HG02642 (cell line): ENCODE measurements around the gene CLIC1.

Source experiments
- ATAC-seq: cut with Tn5 transposase; IDR thresholded peaks from one replicate; pipeline ENCODE4 v1.9.1; 2021; ENCODE audit warnings: mild to moderate bottlenecking; ENCODE audit not compliant: unreplicated experiment, poor library complexity

The CLIC1 gene

GRCh38 chr6:31707701-31708100 is 28.6 kb downstream of the CLIC1 start:
- no peak for ATAC-seq

- ATAC-seq: no peak
Measured at GRCh38 chr6:31706599-31706998, 29.7 kb downstream of the CLIC1 start, which contains the start of gene LY6G6F. TSS of gene LY6G6F (plus strand) at chr6:31706866. CDS start at chr6:31706907, 41 bp downstream.

- ATAC-seq: no peak
Measured at GRCh38 chr6:31705931-31706330, 30.4 kb downstream of the CLIC1 start.

DNA sequence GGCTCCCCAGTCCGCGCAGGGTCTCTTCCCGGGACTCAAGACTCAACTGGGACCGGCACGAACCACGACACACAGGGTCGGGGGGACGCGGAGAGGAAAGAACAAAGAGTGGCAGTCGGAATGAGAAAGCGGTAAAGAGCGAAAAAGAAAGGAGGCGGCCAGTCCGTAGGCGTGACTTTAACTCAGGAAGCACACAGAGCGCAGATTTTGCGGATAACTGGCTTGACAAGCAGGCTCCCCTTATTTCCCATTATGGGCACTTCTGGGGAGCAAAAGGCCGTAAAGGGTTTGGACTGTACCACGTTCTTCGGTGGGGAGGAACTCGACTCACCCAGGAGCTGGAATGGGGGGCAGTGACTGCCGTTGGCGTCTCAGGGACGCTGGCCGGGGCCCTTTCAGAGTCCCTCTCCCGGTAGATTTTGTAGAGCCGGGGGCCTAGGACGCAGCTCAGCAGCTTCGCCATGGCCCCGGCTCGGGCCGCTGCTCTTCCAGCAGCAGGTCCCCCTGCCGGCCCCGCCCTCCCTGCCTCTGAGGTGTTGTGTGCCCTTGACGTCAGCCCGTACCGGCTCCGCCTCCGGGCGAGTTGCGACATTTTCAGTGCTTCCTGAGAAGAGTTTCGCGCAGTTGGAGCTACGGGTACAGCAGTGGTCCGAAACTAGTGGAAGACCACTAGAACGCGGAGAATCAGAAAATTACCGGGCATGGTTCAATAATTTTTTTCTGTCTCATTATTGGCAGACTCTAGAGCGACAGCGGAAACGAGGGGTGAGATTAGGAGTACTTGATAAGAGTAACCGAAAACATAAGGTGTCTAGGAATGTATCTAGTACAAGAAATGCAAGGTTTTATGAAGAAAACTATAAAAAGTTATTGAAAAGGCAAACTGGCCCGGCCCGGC is 33.3 kb downstream of the CLIC1 start, which contains the start of gene ABHD16A:
TSS of gene ABHD16A (minus strand) at position 506 of the 898 bp plus-strand sequence. CDS start at position 463, 43 bp downstream.
- peak; percentile 91 for ATAC-seq

DNA sequence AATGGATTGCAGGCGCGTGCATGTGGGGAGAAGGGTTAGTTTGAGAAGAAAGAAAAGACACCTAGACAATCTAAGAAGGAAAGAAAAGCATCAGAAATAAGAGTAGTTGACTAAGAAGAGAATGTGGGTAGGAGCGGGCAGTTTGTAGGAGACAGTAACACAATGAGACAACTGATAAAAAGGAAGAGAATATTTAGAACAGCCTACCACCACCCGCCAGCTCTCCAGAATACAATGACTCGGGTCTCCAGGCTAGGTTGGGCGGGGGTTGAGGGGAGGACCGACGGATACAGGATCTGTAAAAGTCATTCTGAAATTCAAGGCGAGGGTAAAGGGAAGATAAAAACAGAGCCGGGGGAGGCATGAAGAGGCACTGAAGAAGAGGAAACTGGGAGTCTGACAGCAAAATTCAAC is 33.9 kb downstream of the CLIC1 start:
- no peak for ATAC-seq

DNA sequence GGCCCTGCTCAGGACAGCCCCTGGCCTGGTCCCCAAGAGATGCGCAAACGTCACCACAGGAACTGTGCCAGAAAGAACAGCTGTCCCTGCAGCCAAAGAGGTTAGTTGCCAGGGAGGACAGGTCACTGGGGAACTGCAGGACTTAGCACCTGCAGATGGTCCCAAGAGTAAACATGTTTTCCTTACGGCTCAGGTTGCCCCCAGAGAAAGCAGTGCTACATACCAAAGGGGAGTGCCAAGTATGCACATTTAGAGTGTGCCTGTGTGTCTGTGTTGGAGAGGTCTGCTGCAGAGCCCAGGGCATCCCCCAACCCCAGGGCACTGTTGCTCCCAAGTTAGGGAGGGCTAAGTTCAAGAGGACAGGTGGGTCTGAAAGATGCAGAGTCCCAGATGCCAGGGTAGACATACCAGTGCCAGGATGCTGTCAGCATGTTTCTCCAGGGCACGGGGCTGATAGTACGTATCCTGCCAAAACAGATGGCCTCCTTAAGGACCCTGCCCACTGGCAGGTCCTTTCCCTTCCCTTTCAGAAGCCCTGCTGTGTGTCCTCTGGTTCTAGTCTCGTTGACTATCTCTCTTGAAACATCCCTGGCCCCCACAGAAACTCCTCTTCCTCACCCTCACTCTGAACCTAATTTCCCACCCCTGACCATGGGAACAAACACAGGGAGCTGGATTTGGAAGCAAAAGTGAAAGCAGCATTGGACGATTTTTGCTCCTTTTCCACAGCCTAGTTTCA is 34.5 kb downstream of the CLIC1 start:
- ATAC-seq: no peak

DNA sequence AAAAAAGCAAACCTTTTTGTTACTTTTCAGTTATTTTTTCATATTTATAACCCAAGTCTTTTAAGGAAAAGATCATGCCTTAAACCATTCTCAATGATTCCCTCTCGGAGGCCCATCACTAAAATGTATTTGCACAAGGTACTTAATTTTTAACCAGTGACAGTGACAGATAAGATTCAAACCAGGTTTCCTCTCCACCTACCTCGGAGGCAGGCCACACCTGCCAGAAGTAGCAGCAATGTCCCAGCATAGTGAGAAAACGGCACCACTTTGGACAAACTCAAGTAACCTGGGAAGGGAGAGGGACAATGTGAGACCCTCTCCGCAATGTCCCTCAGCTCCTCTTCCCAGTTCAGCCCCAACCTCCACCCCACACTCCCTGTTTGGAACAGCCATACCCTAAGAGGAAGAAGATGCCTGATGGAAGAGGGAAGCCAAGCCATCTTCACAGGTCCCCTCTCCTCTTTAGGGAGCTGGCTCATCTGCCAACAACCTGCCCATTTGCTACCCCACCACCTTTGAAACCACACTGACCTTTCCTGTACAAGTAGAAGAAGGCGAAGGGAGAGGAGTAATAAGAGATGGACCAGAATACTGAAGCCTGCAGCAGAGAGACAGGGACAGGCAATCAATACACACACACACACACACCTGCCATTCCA is 35.5 kb downstream of the CLIC1 start:
- no peak for ATAC-seq

GRCh38 chr6:31697555-31697954 is 38.8 kb downstream of the CLIC1 start:
- ATAC-seq: no peak

DNA sequence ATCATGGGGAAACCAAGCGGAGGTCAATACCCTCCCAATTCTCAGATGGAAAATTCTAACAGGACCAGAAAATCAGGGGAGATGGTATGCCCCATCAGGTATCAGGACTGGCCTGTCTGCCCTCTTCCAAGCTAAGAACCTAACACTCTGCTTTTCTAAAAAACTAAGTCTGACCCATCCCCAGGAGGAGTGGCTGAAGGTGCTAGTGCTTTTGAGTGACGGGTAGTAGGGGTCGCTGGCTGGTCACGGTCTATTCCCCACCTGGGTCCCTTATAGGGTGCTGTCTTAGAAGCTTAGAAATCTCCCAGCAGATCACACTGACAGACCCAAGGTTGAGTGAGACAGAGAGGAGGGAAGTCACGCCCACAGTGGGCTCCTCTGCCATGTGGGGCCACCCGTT is 42.8 kb downstream of the CLIC1 start:
- ATAC-seq: no peak

- no peak for ATAC-seq
Measured at GRCh38 chr6:31692886-31693285, 43.4 kb downstream of the CLIC1 start.

- no peak for ATAC-seq
Measured at GRCh38 chr6:31692353-31692752, 44.0 kb downstream of the CLIC1 start.

- ATAC-seq: no peak
Measured at GRCh38 chr6:31691564-31692108, 44.7 kb downstream of the CLIC1 start.

GRCh38 chr6:31691078-31691463 is 45.3 kb downstream of the CLIC1 start:
- ATAC-seq: no peak

- ATAC-seq: no peak
Measured at GRCh38 chr6:31690231-31691077, 45.9 kb downstream of the CLIC1 start.

GRCh38 chr6:31689249-31690110 is 46.9 kb downstream of the CLIC1 start:
- ATAC-seq: no peak

- no peak for ATAC-seq
Measured at GRCh38 chr6:31687860-31688693, 48.3 kb downstream of the CLIC1 start.

- no peak for ATAC-seq
Measured at GRCh38 chr6:31687321-31687720, 49.0 kb downstream of the CLIC1 start.

DNA sequence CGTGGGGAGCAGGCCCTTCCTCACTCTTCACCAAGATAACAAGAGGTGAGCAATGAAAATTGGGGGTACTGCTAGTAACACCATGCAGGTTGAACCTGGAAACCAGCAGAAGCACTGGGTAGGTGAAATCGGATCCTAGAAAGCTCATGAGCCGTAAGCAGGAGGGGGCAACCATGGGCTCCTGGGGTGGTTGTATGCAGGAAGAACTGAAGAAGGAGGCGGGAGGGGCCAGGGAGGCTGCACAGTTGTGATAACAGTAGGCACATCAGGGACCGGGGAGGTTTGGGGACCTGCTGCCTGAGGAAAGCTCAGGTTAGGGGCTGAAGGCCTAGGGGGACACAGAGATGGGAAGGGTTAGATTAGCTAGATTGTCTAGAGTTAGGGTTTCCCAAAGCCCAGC is 49.8 kb downstream of the CLIC1 start:
- ATAC-seq: no peak
